Testis (tissue), 3 donors: ENCODE measurements around the gene PRRG4. TPM values are rescaled to one million over a fixed set of nuclear protein-coding genes. Genes with fewer than 3 reads are reported as not detected.

Experiments
- DNase-seq: peaks from one replicate; pipeline ENCODE4 v3.0.0-alpha.2; 2019
- H3K27ac ChIP-seq, 2 donors: fragments of 200-600 bp; sonication (generic); one replicate each; pipeline ENCODE4 v1.5.1; 2019
- H3K27me3 ChIP-seq: fragments of 200-600 bp; sonication (generic); one replicate; pipeline ENCODE4 v1.5.1; 2019
- H3K36me3 ChIP-seq: fragments of 200-600 bp; sonication (generic); one replicate; pipeline ENCODE4 v1.5.1; 2017; ENCODE audit warnings: low read depth; ENCODE audit errors: missing control alignments
- H3K4me1 ChIP-seq: fragments of 200-600 bp; sonication (generic); one replicate; pipeline ENCODE4 v1.5.1; 2019
- H3K4me3 ChIP-seq, 2 donors: fragments of 200-600 bp; sonication (generic); one replicate each; pipeline ENCODE4 v1.5.1; 2017 to 2019
- H3K9me3 ChIP-seq: fragments of 200-600 bp; sonication (generic); one replicate; pipeline ENCODE4 v1.5.1; 2017
- CTCF ChIP-seq, 3 experiments: fragments of 450-650 bp in 2 of 3; fragments of 200-600 bp in 1 of 3; sonication (generic) in 1 of 3; IDR thresholded peaks; one replicate each; pipeline ENCODE4 v1.5.1; 2016 to 2019; ENCODE audit warnings: antibody characterized with exemption in 3 of 3, mild to moderate bottlenecking in 2 of 3, moderate library complexity in 1 of 3
- POLR2A ChIP-seq: fragments of 450-650 bp; IDR thresholded peaks from one replicate; pipeline ENCODE4 v1.6.1; 2017; ENCODE audit warnings: antibody characterized with exemption, mild to moderate bottlenecking, moderate library complexity
- WGBS, 2 donors: methylation state at CpG; one replicate each; pipeline ENCODE4 v1.1.5; 2018; 5-methylcytosine and 5-hydroxymethylcytosine counted together
- intact Hi-C: fragments of 100-400 bp; cut with DNase I; formaldehyde crosslinking; loops from one replicate; pipeline ENCODE4 v1.15.1; 2023; ENCODE audit warnings: low total_unique reads
- polyA plus RNA-seq: library from polyadenylated mRNA; stranded (reverse); fragments of 350-450 nt; fragmentation: Illumina TruSeq; extraction: RNeasy Lipid Tissue Mini Kit (QIAGEN cat#74804); gene quantifications from one replicate; pipeline ENCODE4 v1.2.3, GENCODE V29; 2014; ENCODE audit warnings: low read depth, low replicate concordance; ENCODE audit not compliant: insufficient read depth
- total RNA-seq, 2 donors: library from RNA; depleted of rRNA; stranded (reverse); fragments of >200 nt; gene quantifications; one replicate each; pipeline ENCODE4 v1.2.3, GENCODE V29; 2016

The PRRG4 gene
- total and polyA plus RNA-seq, 3 donors from 2014 or later, result 0.93 to 1.1 (median 1.0) TPM

GRCh38 chr11:32833921-32834320 is 4.2 kb downstream of the PRRG4 start:
- 87 to 92% methylated on average over 1 of the region's 1 CpG for WGBS, 2 donors
- Histone ChIP-seq H3K4me3 (no peak overlapping the region), H3K27ac (no peak overlapping the region), H3K27me3 (no peaks in the 10 kb centered on the region), H3K9me3 (no peaks in the 10 kb centered on the region), H3K36me3 (no peaks in the 10 kb centered on the region), H3K4me1 (peaks cover 4% of the 10 kb centered on the region)
- intact Hi-C loops, result no loop called here
- TF ChIP-seq POLR2A, result no peak
- no peak for TF ChIP-seq CTCF (IDR thresholded peaks at IDR 0.05)
- DNase-seq, result no peak

- H3K9me3 ChIP-seq, result no peaks in the 10 kb centered on the region
- H3K4me3 ChIP-seq, result no peak overlapping the region
- no peak for DNase-seq
- 89 to 94% methylated on average over 2 of the region's 2 CpGs for WGBS, 2 donors
- H3K27ac ChIP-seq, result no peak overlapping the region
- intact Hi-C loops, result no loop called here
- no peak for TF ChIP-seq POLR2A
- no peak for TF ChIP-seq CTCF (IDR thresholded peaks at IDR 0.05)
- H3K27me3 ChIP-seq, result no peaks in the 10 kb centered on the region
- H3K4me1 ChIP-seq, result no peaks in the 10 kb centered on the region
- H3K36me3 ChIP-seq, result no peaks in the 10 kb centered on the region
Observed at GRCh38 chr11:32836946-32837345, 7.2 kb downstream of the PRRG4 start.

GRCh38 chr11:32838505-32839274 is 9.0 kb downstream of the PRRG4 start:
- TF ChIP-seq POLR2A (no peak), CTCF (IDR thresholded peaks at IDR 0.05) (no peak)
- Histone ChIP-seq H3K27ac (no peak overlapping the region), H3K36me3 (no peaks in the 10 kb centered on the region), H3K4me3 (no peak overlapping the region), H3K9me3 (no peaks in the 10 kb centered on the region), H3K27me3 (no peaks in the 10 kb centered on the region), H3K4me1 (no peaks in the 10 kb centered on the region)
- intact Hi-C loops, result no loop called here
- no peak for DNase-seq
- WGBS, 2 donors, result 93 to 96% methylated on average over 2 of the region's 2 CpGs

- intact Hi-C loops, result no loop called here
- TF ChIP-seq CTCF (IDR thresholded peaks at IDR 0.05) (no peak), POLR2A (no peak)
- no peaks in the 10 kb centered on the region for H3K9me3 ChIP-seq
- H3K36me3 ChIP-seq, result no peaks in the 10 kb centered on the region
- no peak overlapping the region for H3K27ac ChIP-seq
- no peak for DNase-seq
- no peak overlapping the region for H3K4me3 ChIP-seq
- WGBS, 2 donors, result 91 to 93% methylated on average over 2 of the region's 2 CpGs
- H3K4me1 ChIP-seq, result no peaks in the 10 kb centered on the region
- H3K27me3 ChIP-seq, result no peaks in the 10 kb centered on the region
Observed at GRCh38 chr11:32839308-32839707, 9.6 kb downstream of the PRRG4 start.

GRCh38 chr11:32840587-32840986 is 10.9 kb downstream of the PRRG4 start:
- Histone ChIP-seq H3K4me1 (no peaks in the 10 kb centered on the region), H3K9me3 (no peaks in the 10 kb centered on the region), H3K27ac (no peak overlapping the region), H3K27me3 (no peaks in the 10 kb centered on the region), H3K36me3 (no peaks in the 10 kb centered on the region), H3K4me3 (no peak overlapping the region)
- intact Hi-C loops, result no loop called here
- TF ChIP-seq CTCF (IDR thresholded peaks at IDR 0.05), result no peak
- no peak for TF ChIP-seq POLR2A
- no peak for DNase-seq
- WGBS, 2 donors, result 91 to 94% methylated on average over 2 of the region's 2 CpGs
